ENCODE measurements around the gene CLCN7. TPM values are rescaled to one million over a fixed set of nuclear protein-coding genes. Genes with fewer than 3 reads are reported as not detected.

The CLCN7 gene
- total and polyA plus RNA-seq, 4 donors, result 61.1 to 119 (median 88.0) TPM

DNA sequence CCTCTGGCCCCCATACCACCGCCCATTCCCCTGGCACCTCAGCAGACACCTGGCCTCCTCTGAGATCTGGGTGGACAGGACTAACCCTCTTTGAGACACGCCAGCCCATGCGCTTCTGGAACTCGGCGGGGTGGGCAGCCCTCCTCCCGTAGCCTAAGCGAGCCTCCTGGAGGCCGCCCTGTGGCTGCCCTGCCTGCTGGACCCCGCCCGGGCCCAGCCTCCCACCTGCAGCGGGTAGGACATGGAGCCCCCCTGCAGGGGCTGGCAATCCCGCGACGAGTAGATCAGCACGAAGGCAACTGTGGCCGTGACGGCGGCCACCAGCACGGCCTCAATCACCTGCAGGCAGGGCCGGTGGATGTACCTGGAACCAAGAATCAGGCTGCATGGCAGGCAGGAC lies 22.3 kb downstream of the CLCN7 start:
- no peak for DNase-seq
- WGBS, 2 donors, result 97 to 98% methylated on average over 20 of the region's 20 CpGs
- no peak overlapping the region for H3K9ac ChIP-seq (ENCODE audit: insufficient read depth in 1 of 2, low read length in 2 of 2)

DNA sequence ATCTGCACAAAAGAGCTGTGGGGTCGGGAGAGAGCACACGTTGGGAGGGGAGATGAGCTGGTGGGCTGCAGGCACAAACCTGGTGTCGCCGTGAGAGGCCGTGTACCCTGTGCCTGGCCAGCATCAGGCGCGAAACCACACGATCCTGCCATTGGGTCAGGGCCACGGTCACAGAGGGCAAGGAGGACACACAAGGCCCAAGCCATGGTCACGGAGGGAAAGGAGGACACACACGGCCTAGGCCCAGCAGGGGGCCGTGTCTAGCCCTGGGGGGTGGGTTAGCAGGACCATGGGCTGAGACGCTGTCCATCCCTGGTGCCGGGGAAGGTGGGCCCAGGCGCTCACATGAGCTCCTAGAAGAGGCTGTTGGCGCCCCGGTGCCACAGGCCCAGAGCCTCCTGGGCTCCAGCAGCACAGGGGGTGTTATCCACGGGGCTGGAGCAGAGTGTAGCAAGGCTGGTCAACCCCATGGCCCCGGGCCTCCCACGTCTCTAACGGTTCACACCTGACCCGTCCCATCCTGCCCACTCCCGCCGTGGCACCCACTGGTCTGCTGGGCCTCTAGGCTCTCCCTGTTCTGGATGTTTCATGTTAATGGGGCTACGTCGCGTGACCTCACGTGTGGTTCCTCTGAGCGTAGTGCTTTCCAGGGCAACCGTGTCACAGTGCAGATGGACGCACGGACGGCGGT lies 23.0 kb downstream of the CLCN7 start:
- H3K9ac ChIP-seq (ENCODE audit: insufficient read depth in 1 of 2, low read length in 2 of 2), result no peak overlapping the region
- H3K4me1 ChIP-seq (ENCODE audit: control insufficient read depth in 5 of 5, insufficient read depth in 5 of 5, low read length in 5 of 5), result no peaks in the 10 kb centered on the region
- H3K27ac ChIP-seq (ENCODE audit: low read depth in 1 of 2, low read length in 1 of 2), result no peak overlapping the region
- H3K36me3 ChIP-seq (ENCODE audit: control insufficient read depth in 4 of 4, insufficient read depth in 4 of 4, low read length in 4 of 4), result peaks cover 2 to 89% (median 9%) of the 10 kb centered on the region in 4 donors
- ATAC-seq (ENCODE audit: insufficient read depth, low FRiP score) (no peak), DNase-seq (no peak)
- 94 to 96% methylated on average over 33 to 34 of the region's 34 CpGs for WGBS, 2 donors
- H3K9me3 ChIP-seq (ENCODE audit: control insufficient read depth in 4 of 4, insufficient read depth in 3 of 4, low read length in 3 of 4), result no peaks in the 10 kb centered on the region
- TF ChIP-seq, protein P1, sequence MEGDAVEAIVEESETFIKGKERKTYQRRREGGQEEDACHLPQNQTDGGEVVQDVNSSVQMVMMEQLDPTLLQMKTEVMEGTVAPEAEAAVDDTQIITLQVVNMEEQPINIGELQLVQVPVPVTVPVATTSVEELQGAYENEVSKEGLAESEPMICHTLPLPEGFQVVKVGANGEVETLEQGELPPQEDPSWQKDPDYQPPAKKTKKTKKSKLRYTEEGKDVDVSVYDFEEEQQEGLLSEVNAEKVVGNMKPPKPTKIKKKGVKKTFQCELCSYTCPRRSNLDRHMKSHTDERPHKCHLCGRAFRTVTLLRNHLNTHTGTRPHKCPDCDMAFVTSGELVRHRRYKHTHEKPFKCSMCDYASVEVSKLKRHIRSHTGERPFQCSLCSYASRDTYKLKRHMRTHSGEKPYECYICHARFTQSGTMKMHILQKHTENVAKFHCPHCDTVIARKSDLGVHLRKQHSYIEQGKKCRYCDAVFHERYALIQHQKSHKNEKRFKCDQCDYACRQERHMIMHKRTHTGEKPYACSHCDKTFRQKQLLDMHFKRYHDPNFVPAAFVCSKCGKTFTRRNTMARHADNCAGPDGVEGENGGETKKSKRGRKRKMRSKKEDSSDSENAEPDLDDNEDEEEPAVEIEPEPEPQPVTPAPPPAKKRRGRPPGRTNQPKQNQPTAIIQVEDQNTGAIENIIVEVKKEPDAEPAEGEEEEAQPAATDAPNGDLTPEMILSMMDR (IDR thresholded peaks at IDR 0.05; ENCODE audit: control extremely low read depth, extremely low read depth), result no peak
- H3K4me3 ChIP-seq, result no peak overlapping the region
- no peaks in the 10 kb centered on the region for H3K27me3 ChIP-seq (ENCODE audit: control insufficient read depth in 3 of 3, insufficient read depth in 3 of 3, low read length in 2 of 3)

More for the DNA sequence above, 22.3 kb downstream of the CLCN7 start:
- TF ChIP-seq, protein P1 (IDR thresholded peaks at IDR 0.05; ENCODE audit: control extremely low read depth, extremely low read depth), result no peak
- Histone ChIP-seq H3K4me1 (ENCODE audit: control insufficient read depth in 5 of 5, insufficient read depth in 5 of 5, low read length in 5 of 5) (no peaks in the 10 kb centered on the region), H3K27ac (ENCODE audit: low read depth in 1 of 2, low read length in 1 of 2) (no peak overlapping the region), H3K4me3 (no peak overlapping the region), H3K36me3 (ENCODE audit: control insufficient read depth in 4 of 4, insufficient read depth in 4 of 4, low read length in 4 of 4) (peaks cover 2 to 85% (median 7%) of the 10 kb centered on the region in 4 donors), H3K27me3 (ENCODE audit: control insufficient read depth in 3 of 3, insufficient read depth in 3 of 3, low read length in 2 of 3) (no peaks in the 10 kb centered on the region), H3K9me3 (ENCODE audit: control insufficient read depth in 4 of 4, insufficient read depth in 3 of 4, low read length in 3 of 4) (no peaks in the 10 kb centered on the region)
- no peak for ATAC-seq (ENCODE audit: insufficient read depth, low FRiP score)

DNA sequence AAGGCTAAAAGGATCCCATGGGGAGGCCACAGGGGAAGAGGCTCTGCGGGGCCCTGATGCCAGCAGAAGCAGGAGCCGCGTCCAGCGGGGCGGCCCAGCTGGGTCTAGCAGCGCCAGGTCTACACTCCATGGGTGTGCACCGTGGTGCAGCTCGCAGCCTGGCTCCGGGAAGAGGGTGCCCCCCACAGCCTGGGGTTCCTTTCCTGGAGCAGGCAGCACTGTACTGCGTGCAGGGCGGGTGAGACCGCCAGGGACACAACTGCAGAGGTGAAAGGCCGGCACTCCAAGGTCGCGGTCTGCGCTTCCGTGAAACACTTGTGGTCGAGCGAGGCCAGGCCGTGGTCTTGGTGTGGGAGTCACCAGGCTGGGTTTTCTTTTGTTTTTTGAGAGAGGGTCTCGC lies 24.0 kb downstream of the CLCN7 start:
- H3K27me3 ChIP-seq (ENCODE audit: control insufficient read depth in 3 of 3, insufficient read depth in 3 of 3, low read length in 2 of 3), result no peaks in the 10 kb centered on the region
- no peak overlapping the region for H3K9ac ChIP-seq (ENCODE audit: insufficient read depth in 1 of 2, low read length in 2 of 2)
- no peak overlapping the region for H3K27ac ChIP-seq (ENCODE audit: low read depth in 1 of 2, low read length in 1 of 2)
- H3K4me3 ChIP-seq, result no peak overlapping the region
- no peak for ATAC-seq (ENCODE audit: insufficient read depth, low FRiP score)
- peaks cover 0 to 93% (median 9%) of the 10 kb centered on the region in 4 donors for H3K36me3 ChIP-seq (ENCODE audit: control insufficient read depth in 4 of 4, insufficient read depth in 4 of 4, low read length in 4 of 4)
- no peaks in the 10 kb centered on the region for H3K9me3 ChIP-seq (ENCODE audit: control insufficient read depth in 4 of 4, insufficient read depth in 3 of 4, low read length in 3 of 4)
- WGBS, 2 donors, result 96 to 98% methylated on average over 21 of the region's 21 CpGs
- no peak for DNase-seq
- TF ChIP-seq, protein P1 (IDR thresholded peaks at IDR 0.05; ENCODE audit: control extremely low read depth, extremely low read depth), result no peak
- H3K4me1 ChIP-seq (ENCODE audit: control insufficient read depth in 5 of 5, insufficient read depth in 5 of 5, low read length in 5 of 5), result no peaks in the 10 kb centered on the region

Measured in lung (tissue), 12 donors.